HG03565 (cell line): ENCODE results near the gene SH3PXD2A.

Source experiments
- ATAC-seq: cut with Tn5 transposase; IDR thresholded peaks from one replicate; pipeline ENCODE4 v1.9.1; 2021; ENCODE audit warnings: mild to moderate bottlenecking, moderate library complexity; ENCODE audit not compliant: unreplicated experiment

Gene SH3PXD2A

DNA sequence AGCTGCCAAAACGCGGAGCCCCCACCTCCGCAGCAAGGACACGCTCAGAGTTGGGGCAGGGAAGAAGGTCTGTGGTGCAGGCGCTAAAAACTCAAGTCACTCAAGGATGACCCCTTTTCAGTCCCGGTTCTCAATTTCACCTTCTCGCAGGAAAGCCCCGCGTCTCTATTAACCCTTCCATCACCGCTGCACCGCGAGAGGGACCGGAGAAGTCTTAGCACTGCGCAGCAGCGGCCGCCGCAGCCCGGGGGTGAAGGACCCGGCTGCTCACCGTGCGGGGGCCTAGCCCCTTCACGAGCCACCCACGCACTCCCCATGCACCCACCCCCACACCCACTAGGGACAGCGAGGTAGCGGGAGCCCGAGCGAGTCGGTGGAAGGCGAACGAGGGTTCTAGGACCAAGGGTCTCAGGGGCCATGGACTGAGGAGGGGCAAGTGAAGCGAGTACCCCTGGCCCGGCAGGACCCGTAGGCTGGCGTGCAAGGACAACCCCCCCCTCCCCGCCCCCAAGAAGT is 162.9 kb downstream of the SH3PXD2A start:
- peak; percentile 52 for ATAC-seq

GRCh38 chr10:103691723-103692435 is 163.5 kb downstream of the SH3PXD2A start:
- peak; percentile 17 for ATAC-seq

GRCh38 chr10:103691267-103691666 is 164.1 kb downstream of the SH3PXD2A start:
- no peak for ATAC-seq

DNA sequence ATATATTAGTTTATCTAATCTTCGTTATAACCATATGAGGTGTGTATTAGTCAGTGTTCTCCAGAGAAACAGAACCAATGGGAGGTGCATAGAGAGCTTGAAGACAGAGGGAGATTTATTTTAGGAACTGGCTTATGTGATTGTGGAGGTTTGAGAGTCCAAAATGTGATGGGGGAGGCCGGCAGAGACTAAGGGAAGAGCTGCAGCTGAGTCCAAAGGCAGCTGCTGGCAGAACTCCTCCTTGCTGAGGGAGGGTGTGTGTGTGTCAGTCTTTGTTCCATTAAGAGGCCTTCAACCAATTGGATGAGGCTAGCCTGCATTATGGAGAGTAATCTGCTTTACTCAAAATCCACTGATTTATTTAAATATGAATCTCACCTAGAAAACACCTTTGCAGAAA is 165.1 kb downstream of the SH3PXD2A start:
- ATAC-seq = no peak

DNA sequence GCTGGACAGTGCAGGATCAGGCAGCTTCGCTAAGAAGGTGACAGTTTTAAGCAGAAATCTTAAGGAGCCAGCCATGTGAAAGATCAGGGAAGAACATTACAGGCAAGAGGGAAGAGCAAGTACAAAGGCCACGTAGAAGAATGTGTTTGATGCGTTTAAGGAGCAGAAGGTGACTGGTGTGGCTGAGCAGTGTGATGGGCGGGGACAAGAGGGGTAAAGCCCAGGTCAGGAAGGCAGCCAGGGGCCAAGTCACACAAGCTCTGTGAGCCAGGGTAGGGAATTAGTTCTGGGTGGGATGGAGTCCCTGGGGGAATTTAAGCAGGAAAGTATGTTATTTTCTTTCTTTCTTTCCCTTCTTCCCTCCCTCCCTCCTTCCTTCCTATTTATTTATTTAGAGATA is 166.9 kb downstream of the SH3PXD2A start:
- no peak for ATAC-seq

DNA sequence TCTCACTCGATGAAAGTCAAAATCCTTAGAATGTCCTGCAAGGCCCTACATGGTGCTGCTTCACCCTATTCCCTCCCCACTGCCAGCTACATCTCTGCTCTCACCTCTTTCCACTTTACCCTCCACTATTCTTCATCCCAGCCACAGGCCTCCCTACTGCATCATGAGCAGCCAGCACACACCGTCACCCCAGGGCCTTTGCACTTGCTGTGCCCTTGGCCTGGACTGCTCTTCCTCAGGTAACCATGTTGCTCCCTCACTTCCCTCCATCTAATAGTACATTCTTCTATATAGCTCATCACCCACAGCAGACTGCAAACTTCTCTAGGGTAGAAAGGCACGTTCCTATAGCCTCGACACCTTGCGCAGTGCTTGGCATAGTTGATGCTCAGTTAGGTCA is 167.7 kb downstream of the SH3PXD2A start:
- ATAC-seq = no peak

- no peak for ATAC-seq
Measured at GRCh38 chr10:103687172-103687571, 168.2 kb downstream of the SH3PXD2A start.

GRCh38 chr10:103685880-103686669 is 169.3 kb downstream of the SH3PXD2A start:
- peak; percentile 44 for ATAC-seq

DNA sequence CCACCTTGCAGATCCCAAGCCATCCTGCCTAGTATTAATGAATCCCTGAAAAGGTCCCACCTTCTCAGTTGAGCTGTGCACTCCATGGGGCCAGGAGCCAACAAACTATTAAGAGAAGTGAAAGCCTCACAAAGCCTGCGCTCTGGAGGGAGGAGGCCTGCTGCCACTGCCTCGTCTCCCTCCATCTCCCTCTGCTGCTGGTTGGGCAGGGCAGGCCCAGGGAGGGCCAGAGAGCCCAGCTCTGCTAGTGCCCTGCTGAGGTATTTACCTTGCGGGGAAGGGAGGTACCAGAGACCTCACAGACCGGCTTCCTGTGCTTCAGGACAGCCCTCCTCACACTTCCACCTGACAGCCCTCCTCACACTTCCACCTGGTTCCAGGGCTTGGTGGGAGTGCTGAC is 171.5 kb downstream of the SH3PXD2A start:
- no peak for ATAC-seq

GRCh38 chr10:103682631-103683030 is 172.7 kb downstream of the SH3PXD2A start:
- ATAC-seq = no peak

GRCh38 chr10:103681617-103682399 is 173.6 kb downstream of the SH3PXD2A start:
- ATAC-seq = no peak

- ATAC-seq = no peak
Measured at GRCh38 chr10:103680869-103681236, 174.5 kb downstream of the SH3PXD2A start.

DNA sequence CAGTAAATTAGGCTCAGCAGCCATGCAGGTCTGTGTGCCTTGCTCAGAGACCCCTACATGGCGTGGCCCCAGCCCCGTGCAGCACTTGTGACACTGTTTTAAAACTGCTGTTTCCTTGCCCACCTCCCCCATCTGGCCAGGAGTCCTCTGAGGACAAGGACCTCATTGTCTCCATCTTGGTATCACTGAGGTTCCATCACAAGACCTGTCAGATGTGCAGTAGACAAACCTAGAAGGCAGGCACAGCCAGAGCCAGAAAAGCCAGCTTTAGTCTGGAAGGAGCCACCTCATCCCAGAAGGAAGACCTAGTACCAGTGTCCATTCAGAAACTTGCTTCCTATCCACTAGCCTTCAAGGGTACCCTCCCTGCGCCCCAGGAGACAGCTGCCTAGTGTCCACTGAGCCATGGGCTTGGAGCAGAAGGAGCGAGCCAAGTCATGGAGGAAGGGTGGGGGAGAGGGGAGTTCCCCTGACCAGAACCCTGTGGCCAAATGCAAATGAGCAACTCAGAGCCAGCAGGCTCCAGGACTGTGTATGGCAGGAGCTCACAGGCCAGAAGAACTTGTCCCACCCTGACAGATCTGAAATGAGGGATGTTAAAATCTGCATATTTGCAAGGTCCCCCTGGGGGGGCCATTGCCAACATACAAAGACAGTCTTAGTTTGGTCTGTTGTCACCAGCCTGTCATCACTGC is 176.1 kb downstream of the SH3PXD2A start:
- ATAC-seq = peak; percentile 61

DNA sequence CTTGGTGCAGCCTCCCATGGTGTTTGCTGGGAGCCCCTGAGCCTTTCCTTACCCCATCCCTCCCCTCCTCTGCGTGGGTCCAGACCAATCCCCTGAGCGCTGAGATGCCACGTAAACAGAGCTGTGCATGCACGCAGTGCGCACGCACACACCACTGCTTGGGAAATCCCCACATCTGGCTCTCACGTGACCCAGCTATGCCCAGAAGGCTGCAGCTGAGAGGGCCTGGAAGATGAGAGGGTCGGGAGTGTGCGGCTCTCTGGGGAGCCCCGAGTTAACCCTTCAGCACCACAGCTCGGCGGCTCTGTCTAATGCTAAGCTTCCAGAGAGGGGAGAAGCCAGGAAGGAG is 177.2 kb downstream of the SH3PXD2A start:
- ATAC-seq = peak; percentile 92

GRCh38 chr10:103677486-103678177 is 177.7 kb downstream of the SH3PXD2A start:
- no peak for ATAC-seq

GRCh38 chr10:103676851-103677417 is 178.4 kb downstream of the SH3PXD2A start:
- ATAC-seq = no peak

GRCh38 chr10:103676058-103676785 is 179.2 kb downstream of the SH3PXD2A start:
- ATAC-seq = no peak

DNA sequence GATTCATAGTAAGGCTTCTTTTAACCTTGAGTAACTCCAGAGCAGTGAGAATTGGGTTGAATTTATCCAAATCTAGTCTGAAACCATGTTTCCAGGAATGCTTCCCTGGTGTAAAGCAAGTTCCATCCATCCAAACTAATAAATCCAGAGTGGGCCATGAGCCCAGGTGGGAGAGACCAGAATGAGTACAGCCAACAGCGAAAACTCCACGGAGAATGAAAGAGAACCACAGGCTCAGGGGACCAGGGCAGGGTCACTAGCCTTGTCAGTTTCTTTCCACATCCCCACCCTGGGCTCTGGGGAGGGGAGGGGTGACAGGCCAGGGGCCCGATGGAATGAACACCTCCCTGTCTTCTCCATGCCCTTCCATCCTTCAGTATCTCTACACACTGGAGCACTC is 181.8 kb downstream of the SH3PXD2A start:
- ATAC-seq = no peak

GRCh38 chr10:103672345-103672744 is 183.0 kb downstream of the SH3PXD2A start:
- ATAC-seq = no peak
